ENCODE measurements around the gene PIGS. TPM values are rescaled to one million over a fixed set of nuclear protein-coding genes. Genes with fewer than 3 reads are reported as not detected.

The PIGS gene
- total RNA-seq, 1 experiment from 2014 or later, result 50.2 TPM

- Histone ChIP-seq H3K27ac (ENCODE audit: low read length) (no peak overlapping the region), H3K4me2 (ENCODE audit: low read depth, low read length, poor library complexity, severe bottlenecking) (no peak overlapping the region), H3K4me1 (ENCODE audit: low read length) (peaks cover 7% of the 10 kb centered on the region), H3K9me2 (replicated peaks; ENCODE audit: insufficient read depth, low read length) (no peaks in the 10 kb centered on the region), H3K9me3 (ENCODE audit: low read length) (0 out of 2 replicates have a peak, but pooled peaks cover 3% of the 10 kb centered on the region), H3K36me3 (ENCODE audit: insufficient read depth, low read length) (no peaks in the 10 kb centered on the region), H3K79me2 (ENCODE audit: low read length) (no peaks in the 10 kb centered on the region), H2AFZ (ENCODE audit: low read length) (no peak overlapping the region), H3K9ac (ENCODE audit: low read length) (no peak overlapping the region), H3K27me3 (ENCODE audit: low read length) (no peaks in the 10 kb centered on the region), H3K4me3 (ENCODE audit: low read length) (no peak overlapping the region), H4K20me1 (ENCODE audit: insufficient read depth, low read depth, low read length) (no peaks in the 10 kb centered on the region)
- DNase-seq, result no peak
Observed at GRCh38 chr17:28514561-28515002, 56.7 kb downstream of the PIGS start.

GRCh38 chr17:28513476-28513875 is 57.8 kb downstream of the PIGS start:
- Histone ChIP-seq H3K9me2 (replicated peaks; ENCODE audit: insufficient read depth, low read length) (no peaks in the 10 kb centered on the region), H3K9me3 (ENCODE audit: low read length) (0 out of 2 replicates have a peak, but pooled peaks cover 3% of the 10 kb centered on the region), H3K27me3 (ENCODE audit: low read length) (no peaks in the 10 kb centered on the region)

GRCh38 chr17:28511858-28512461 is 59.4 kb downstream of the PIGS start:
- no peaks in the 10 kb centered on the region; the same call in 1 of the 2 replicates for H4K20me1 ChIP-seq (ENCODE audit: insufficient read depth, low read depth, low read length)
- H3K4me1 ChIP-seq (ENCODE audit: low read length), result no peaks in the 10 kb centered on the region
- H3K9me2 ChIP-seq (replicated peaks; ENCODE audit: insufficient read depth, low read length), result no peaks in the 10 kb centered on the region
- H3K36me3 ChIP-seq (ENCODE audit: insufficient read depth, low read length), result no peaks in the 10 kb centered on the region
- H3K4me2 ChIP-seq (ENCODE audit: low read depth, low read length, poor library complexity, severe bottlenecking), result no peak overlapping the region
- H3K4me3 ChIP-seq (ENCODE audit: low read length), result no peak overlapping the region
- H3K9ac ChIP-seq (ENCODE audit: low read length), result no peak overlapping the region
- no peak overlapping the region for H2AFZ ChIP-seq (ENCODE audit: low read length)
- H3K79me2 ChIP-seq (ENCODE audit: low read length), result no peaks in the 10 kb centered on the region
- 0 out of 2 replicates have a peak, but pooled peaks cover 3% of the 10 kb centered on the region for H3K9me3 ChIP-seq (ENCODE audit: low read length)
- DNase-seq, result no peak
- H3K27me3 ChIP-seq (ENCODE audit: low read length), result no peaks in the 10 kb centered on the region
- no peak overlapping the region for H3K27ac ChIP-seq (ENCODE audit: low read length)

More at GRCh38 chr17:28513476-28513875, 57.8 kb downstream of the PIGS start:
- no peak overlapping the region for H3K27ac ChIP-seq (ENCODE audit: low read length)
- no peak overlapping the region for H3K4me2 ChIP-seq (ENCODE audit: low read depth, low read length, poor library complexity, severe bottlenecking)
- H3K4me1 ChIP-seq (ENCODE audit: low read length), result peaks cover 6% of the 10 kb centered on the region
- no peaks in the 10 kb centered on the region for H3K79me2 ChIP-seq (ENCODE audit: low read length)
- no peak overlapping the region for H3K9ac ChIP-seq (ENCODE audit: low read length)
- DNase-seq, result no peak
- no peaks in the 10 kb centered on the region for H3K36me3 ChIP-seq (ENCODE audit: insufficient read depth, low read length)
- H4K20me1 ChIP-seq (ENCODE audit: insufficient read depth, low read depth, low read length), result no peaks in the 10 kb centered on the region; the same call in 1 of the 2 replicates
- H3K4me3 ChIP-seq (ENCODE audit: low read length), result no peak overlapping the region
- no peak overlapping the region for H2AFZ ChIP-seq (ENCODE audit: low read length)

- H3K27me3 ChIP-seq (ENCODE audit: low read length), result no peaks in the 10 kb centered on the region
- no peak overlapping the region for H2AFZ ChIP-seq (ENCODE audit: low read length)
- H3K9me3 ChIP-seq (ENCODE audit: low read length), result no peaks in the 10 kb centered on the region
- H3K9ac ChIP-seq (ENCODE audit: low read length), result no peak overlapping the region
- H3K4me2 ChIP-seq (ENCODE audit: low read depth, low read length, poor library complexity, severe bottlenecking), result no peak overlapping the region
- no peaks in the 10 kb centered on the region for H3K4me1 ChIP-seq (ENCODE audit: low read length)
- no peaks in the 10 kb centered on the region; the same call in 1 of the 2 replicates for H4K20me1 ChIP-seq (ENCODE audit: insufficient read depth, low read depth, low read length)
- DNase-seq, result no peak
- no peaks in the 10 kb centered on the region for H3K79me2 ChIP-seq (ENCODE audit: low read length)
- no peaks in the 10 kb centered on the region for H3K9me2 ChIP-seq (replicated peaks; ENCODE audit: insufficient read depth, low read length)
- no peak overlapping the region for H3K27ac ChIP-seq (ENCODE audit: low read length)
- no peak overlapping the region for H3K4me3 ChIP-seq (ENCODE audit: low read length)
- H3K36me3 ChIP-seq (ENCODE audit: insufficient read depth, low read length), result no peaks in the 10 kb centered on the region
Observed at GRCh38 chr17:28509789-28510188, 61.5 kb downstream of the PIGS start.

- H4K20me1 ChIP-seq (ENCODE audit: insufficient read depth, low read depth, low read length), result no peaks in the 10 kb centered on the region; the same call in 1 of the 2 replicates
- no peaks in the 10 kb centered on the region for H3K9me2 ChIP-seq (replicated peaks; ENCODE audit: insufficient read depth, low read length)
- H3K4me3 ChIP-seq (ENCODE audit: low read length), result no peak overlapping the region
- H3K9ac ChIP-seq (ENCODE audit: low read length), result no peak overlapping the region
- no peaks in the 10 kb centered on the region for H3K27me3 ChIP-seq (ENCODE audit: low read length)
- no peaks in the 10 kb centered on the region for H3K9me3 ChIP-seq (ENCODE audit: low read length)
- H3K36me3 ChIP-seq (ENCODE audit: insufficient read depth, low read length), result no peaks in the 10 kb centered on the region
- DNase-seq, result no peak
- no peak overlapping the region for H2AFZ ChIP-seq (ENCODE audit: low read length)
- no peaks in the 10 kb centered on the region for H3K4me1 ChIP-seq (ENCODE audit: low read length)
- H3K27ac ChIP-seq (ENCODE audit: low read length), result no peak overlapping the region
- no peak overlapping the region for H3K4me2 ChIP-seq (ENCODE audit: low read depth, low read length, poor library complexity, severe bottlenecking)
- H3K79me2 ChIP-seq (ENCODE audit: low read length), result no peaks in the 10 kb centered on the region
Observed at GRCh38 chr17:28508211-28508724, 63.1 kb downstream of the PIGS start.

GRCh38 chr17:28507567-28508203 is 63.6 kb downstream of the PIGS start:
- Histone ChIP-seq H3K9me2 (replicated peaks; ENCODE audit: insufficient read depth, low read length) (no peaks in the 10 kb centered on the region), H3K9me3 (ENCODE audit: low read length) (no peaks in the 10 kb centered on the region), H3K79me2 (ENCODE audit: low read length) (no peaks in the 10 kb centered on the region), H3K36me3 (ENCODE audit: insufficient read depth, low read length) (no peaks in the 10 kb centered on the region), H3K27me3 (ENCODE audit: low read length) (no peaks in the 10 kb centered on the region), H3K27ac (ENCODE audit: low read length) (no peak overlapping the region), H3K4me2 (ENCODE audit: low read depth, low read length, poor library complexity, severe bottlenecking) (no peak overlapping the region), H3K9ac (ENCODE audit: low read length) (no peak overlapping the region), H2AFZ (ENCODE audit: low read length) (no peak overlapping the region), H3K4me1 (ENCODE audit: low read length) (no peaks in the 10 kb centered on the region), H4K20me1 (ENCODE audit: insufficient read depth, low read depth, low read length) (no peaks in the 10 kb centered on the region; the same call in 1 of the 2 replicates), H3K4me3 (ENCODE audit: low read length) (no peak overlapping the region)
- DNase-seq, result no peak

GRCh38 chr17:28506763-28507487 is 64.4 kb downstream of the PIGS start:
- no peak overlapping the region for H2AFZ ChIP-seq (ENCODE audit: low read length)
- no peaks in the 10 kb centered on the region for H3K79me2 ChIP-seq (ENCODE audit: low read length)
- no peak overlapping the region for H3K4me3 ChIP-seq (ENCODE audit: low read length)
- no peak overlapping the region for H3K27ac ChIP-seq (ENCODE audit: low read length)
- no peaks in the 10 kb centered on the region; the same call in 1 of the 2 replicates for H4K20me1 ChIP-seq (ENCODE audit: insufficient read depth, low read depth, low read length)
- no peaks in the 10 kb centered on the region for H3K9me3 ChIP-seq (ENCODE audit: low read length)
- H3K27me3 ChIP-seq (ENCODE audit: low read length), result no peaks in the 10 kb centered on the region
- peaks cover 4% of the 10 kb centered on the region for H3K4me1 ChIP-seq (ENCODE audit: low read length)
- H3K9ac ChIP-seq (ENCODE audit: low read length), result no peak overlapping the region
- DNase-seq, result no peak
- no peaks in the 10 kb centered on the region for H3K36me3 ChIP-seq (ENCODE audit: insufficient read depth, low read length)
- no peaks in the 10 kb centered on the region for H3K9me2 ChIP-seq (replicated peaks; ENCODE audit: insufficient read depth, low read length)
- H3K4me2 ChIP-seq (ENCODE audit: low read depth, low read length, poor library complexity, severe bottlenecking), result no peak overlapping the region
